Measurements from ENCODE around the gene ALDOB.
"Not testable (repeated sequence)": the region's sequence is repeated elsewhere in the genome, so short reads cannot be mapped to it uniquely, and the experiment has no call there.

The ALDOB gene

GRCh38 chr9:101397746-101398067 lies 37.9 kb downstream of the ALDOB start:
- Histone ChIP-seq H3K9ac (ENCODE audit: low read depth in 1 of 2, low read length in 2 of 2) (peak overlapping the region; percentile 92 to 98), H3K36me3 (ENCODE audit: control insufficient read depth in 2 of 2, insufficient read depth in 2 of 2, low read length in 2 of 2) (peaks cover 21 to 23% of the 10 kb centered on the region in 2 donors), H3K4me1 (ENCODE audit: control insufficient read depth in 2 of 2, insufficient read depth in 2 of 2, low read length in 2 of 2) (peaks cover 9 to 14% of the 10 kb centered on the region in 2 donors), H3K27ac (ENCODE audit: low read depth in 2 of 2, low read length in 2 of 2) (peak overlapping the region in 1 of 2 donors; percentile 84), H3K4me3 (ENCODE audit: low read length in 2 of 2) (peak overlapping the region; percentile 98 to 100), H3K9me3 (ENCODE audit: control insufficient read depth in 2 of 2, low read length in 2 of 2) (no peaks in the 10 kb centered on the region), H3K27me3 (ENCODE audit: control insufficient read depth in 2 of 2, insufficient read depth in 2 of 2, low read length in 2 of 2) (no peaks in the 10 kb centered on the region)

GRCh38 chr9:101394687-101395086 lies 40.9 kb downstream of the ALDOB start:
- H3K9ac ChIP-seq (ENCODE audit: low read depth in 1 of 2, low read length in 2 of 2) = no peak overlapping the region
- H3K36me3 ChIP-seq (ENCODE audit: control insufficient read depth in 2 of 2, insufficient read depth in 2 of 2, low read length in 2 of 2) = peaks cover 5 to 9% of the 10 kb centered on the region in 2 donors

GRCh38 chr9:101393135-101393534 lies 42.4 kb downstream of the ALDOB start:
- Histone ChIP-seq H3K36me3 (ENCODE audit: control insufficient read depth in 2 of 2, insufficient read depth in 2 of 2, low read length in 2 of 2) (peaks cover 7 to 21% of the 10 kb centered on the region in 2 donors), H3K4me1 (ENCODE audit: control insufficient read depth in 2 of 2, insufficient read depth in 2 of 2, low read length in 2 of 2) (peaks cover 0 to 6% of the 10 kb centered on the region in 2 donors), H3K9ac (ENCODE audit: low read depth in 1 of 2, low read length in 2 of 2) (no peak overlapping the region), H3K9me3 (ENCODE audit: control insufficient read depth in 2 of 2, low read length in 2 of 2) (no peaks in the 10 kb centered on the region), H3K27ac (ENCODE audit: low read depth in 2 of 2, low read length in 2 of 2) (no peak overlapping the region), H3K4me3 (ENCODE audit: low read length in 2 of 2) (no peak overlapping the region), H3K27me3 (ENCODE audit: control insufficient read depth in 2 of 2, insufficient read depth in 2 of 2, low read length in 2 of 2) (no peaks in the 10 kb centered on the region)

More at GRCh38 chr9:101394687-101395086, 40.9 kb downstream of the ALDOB start:
- no peaks in the 10 kb centered on the region for H3K27me3 ChIP-seq (ENCODE audit: control insufficient read depth in 2 of 2, insufficient read depth in 2 of 2, low read length in 2 of 2)
- H3K9me3 ChIP-seq (ENCODE audit: control insufficient read depth in 2 of 2, low read length in 2 of 2) = no peaks in the 10 kb centered on the region
- peaks cover 2 to 13% of the 10 kb centered on the region in 2 donors for H3K4me1 ChIP-seq (ENCODE audit: control insufficient read depth in 2 of 2, insufficient read depth in 2 of 2, low read length in 2 of 2)
- no peak overlapping the region for H3K27ac ChIP-seq (ENCODE audit: low read depth in 2 of 2, low read length in 2 of 2)
- H3K4me3 ChIP-seq (ENCODE audit: low read length in 2 of 2) = no peak overlapping the region

GRCh38 chr9:101388507-101388993 lies 47.0 kb downstream of the ALDOB start:
- Histone ChIP-seq H3K4me3 (ENCODE audit: low read length in 2 of 2) (no peak overlapping the region), H3K27ac (ENCODE audit: low read depth in 2 of 2, low read length in 2 of 2) (no peak overlapping the region), H3K36me3 (ENCODE audit: control insufficient read depth in 2 of 2, insufficient read depth in 2 of 2, low read length in 2 of 2) (peaks cover 7 to 21% of the 10 kb centered on the region in 2 donors), H3K9ac (ENCODE audit: low read depth in 1 of 2, low read length in 2 of 2) (no peak overlapping the region), H3K27me3 (ENCODE audit: control insufficient read depth in 2 of 2, insufficient read depth in 2 of 2, low read length in 2 of 2) (no peaks in the 10 kb centered on the region), H3K4me1 (ENCODE audit: control insufficient read depth in 2 of 2, insufficient read depth in 2 of 2, low read length in 2 of 2) (no peaks in the 10 kb centered on the region), H3K9me3 (ENCODE audit: control insufficient read depth in 2 of 2, low read length in 2 of 2) (no peaks in the 10 kb centered on the region)

- Histone ChIP-seq H3K27me3 (ENCODE audit: control insufficient read depth in 2 of 2, insufficient read depth in 2 of 2, low read length in 2 of 2) (no peaks in the 10 kb centered on the region), H3K4me3 (ENCODE audit: low read length in 2 of 2) (no peak overlapping the region), H3K4me1 (ENCODE audit: control insufficient read depth in 2 of 2, insufficient read depth in 2 of 2, low read length in 2 of 2) (no peaks in the 10 kb centered on the region), H3K36me3 (ENCODE audit: control insufficient read depth in 2 of 2, insufficient read depth in 2 of 2, low read length in 2 of 2) (peaks cover 7 to 21% of the 10 kb centered on the region in 2 donors), H3K9ac (ENCODE audit: low read depth in 1 of 2, low read length in 2 of 2) (no peak overlapping the region), H3K9me3 (ENCODE audit: control insufficient read depth in 2 of 2, low read length in 2 of 2) (no peaks in the 10 kb centered on the region), H3K27ac (ENCODE audit: low read depth in 2 of 2, low read length in 2 of 2) (no peak overlapping the region)
These were observed 47.6 kb downstream of the ALDOB start for GRCh38 chr9:101387871-101388506.

GRCh38 chr9:101384873-101385536 lies 50.6 kb downstream of the ALDOB start, which contains the start of gene BAAT:
TSS of gene BAAT (minus strand) at chr9:101385006. CDS start at chr9:101371404, 13,602 bp downstream.
- not testable (repeated sequence) for H3K4me1 ChIP-seq (ENCODE audit: control insufficient read depth in 2 of 2, insufficient read depth in 2 of 2, low read length in 2 of 2); H3K9me3 ChIP-seq (ENCODE audit: control insufficient read depth in 2 of 2, low read length in 2 of 2); H3K27me3 ChIP-seq (ENCODE audit: control insufficient read depth in 2 of 2, insufficient read depth in 2 of 2, low read length in 2 of 2); H3K4me3 ChIP-seq (ENCODE audit: low read length in 2 of 2); H3K27ac ChIP-seq (ENCODE audit: low read depth in 2 of 2, low read length in 2 of 2); H3K9ac ChIP-seq (ENCODE audit: low read depth in 1 of 2, low read length in 2 of 2)
- H3K36me3 ChIP-seq (ENCODE audit: control insufficient read depth in 2 of 2, insufficient read depth in 2 of 2, low read length in 2 of 2) = peaks cover 3 to 15% of the 10 kb centered on the region in 2 donors

GRCh38 chr9:101383361-101383760 lies 52.2 kb downstream of the ALDOB start:
- no peak overlapping the region for H3K27ac ChIP-seq (ENCODE audit: low read depth in 2 of 2, low read length in 2 of 2)
- no peaks in the 10 kb centered on the region for H3K4me1 ChIP-seq (ENCODE audit: control insufficient read depth in 2 of 2, insufficient read depth in 2 of 2, low read length in 2 of 2)
- H3K27me3 ChIP-seq (ENCODE audit: control insufficient read depth in 2 of 2, insufficient read depth in 2 of 2, low read length in 2 of 2) = no peaks in the 10 kb centered on the region
- no peaks in the 10 kb centered on the region for H3K9me3 ChIP-seq (ENCODE audit: control insufficient read depth in 2 of 2, low read length in 2 of 2)
- H3K36me3 ChIP-seq (ENCODE audit: control insufficient read depth in 2 of 2, insufficient read depth in 2 of 2, low read length in 2 of 2) = peaks cover 0 to under 1% of the 10 kb centered on the region in 2 donors
- no peak overlapping the region for H3K9ac ChIP-seq (ENCODE audit: low read depth in 1 of 2, low read length in 2 of 2)
- H3K4me3 ChIP-seq (ENCODE audit: low read length in 2 of 2) = no peak overlapping the region

GRCh38 chr9:101381833-101382342 lies 53.7 kb downstream of the ALDOB start:
- no peaks in the 10 kb centered on the region for H3K27me3 ChIP-seq (ENCODE audit: control insufficient read depth in 2 of 2, insufficient read depth in 2 of 2, low read length in 2 of 2)
- no peak overlapping the region for H3K4me3 ChIP-seq (ENCODE audit: low read length in 2 of 2)
- H3K9ac ChIP-seq (ENCODE audit: low read depth in 1 of 2, low read length in 2 of 2) = no peak overlapping the region
- no peaks in the 10 kb centered on the region for H3K36me3 ChIP-seq (ENCODE audit: control insufficient read depth in 2 of 2, insufficient read depth in 2 of 2, low read length in 2 of 2)
- no peaks in the 10 kb centered on the region for H3K9me3 ChIP-seq (ENCODE audit: control insufficient read depth in 2 of 2, low read length in 2 of 2)
- no peak overlapping the region for H3K27ac ChIP-seq (ENCODE audit: low read depth in 2 of 2, low read length in 2 of 2)
- H3K4me1 ChIP-seq (ENCODE audit: control insufficient read depth in 2 of 2, insufficient read depth in 2 of 2, low read length in 2 of 2) = no peaks in the 10 kb centered on the region

GRCh38 chr9:101381118-101381517 lies 54.5 kb downstream of the ALDOB start:
- no peaks in the 10 kb centered on the region for H3K36me3 ChIP-seq (ENCODE audit: control insufficient read depth in 2 of 2, insufficient read depth in 2 of 2, low read length in 2 of 2)
- H3K9ac ChIP-seq (ENCODE audit: low read depth in 1 of 2, low read length in 2 of 2) = no peak overlapping the region
- H3K4me3 ChIP-seq (ENCODE audit: low read length in 2 of 2) = no peak overlapping the region
- no peaks in the 10 kb centered on the region for H3K4me1 ChIP-seq (ENCODE audit: control insufficient read depth in 2 of 2, insufficient read depth in 2 of 2, low read length in 2 of 2)
- H3K27me3 ChIP-seq (ENCODE audit: control insufficient read depth in 2 of 2, insufficient read depth in 2 of 2, low read length in 2 of 2) = no peaks in the 10 kb centered on the region
- no peaks in the 10 kb centered on the region for H3K9me3 ChIP-seq (ENCODE audit: control insufficient read depth in 2 of 2, low read length in 2 of 2)
- no peak overlapping the region for H3K27ac ChIP-seq (ENCODE audit: low read depth in 2 of 2, low read length in 2 of 2)

- Histone ChIP-seq H3K4me1 (ENCODE audit: control insufficient read depth in 2 of 2, insufficient read depth in 2 of 2, low read length in 2 of 2) (no peaks in the 10 kb centered on the region), H3K27me3 (ENCODE audit: control insufficient read depth in 2 of 2, insufficient read depth in 2 of 2, low read length in 2 of 2) (no peaks in the 10 kb centered on the region), H3K9me3 (ENCODE audit: control insufficient read depth in 2 of 2, low read length in 2 of 2) (no peaks in the 10 kb centered on the region), H3K36me3 (ENCODE audit: control insufficient read depth in 2 of 2, insufficient read depth in 2 of 2, low read length in 2 of 2) (no peaks in the 10 kb centered on the region), H3K4me3 (ENCODE audit: low read length in 2 of 2) (no peak overlapping the region), H3K27ac (ENCODE audit: low read depth in 2 of 2, low read length in 2 of 2) (no peak overlapping the region), H3K9ac (ENCODE audit: low read depth in 1 of 2, low read length in 2 of 2) (no peak overlapping the region)
These were observed 55.3 kb downstream of the ALDOB start for GRCh38 chr9:101380295-101380694.

All from mucosa of rectum (tissue), 2 donors.